GM12865 (cell line): Measurements from ENCODE around the gene TPCN1.

Experiments used
- DNase-seq: peaks from one replicate; pipeline ENCODE4 v3.0.0; 2010; ENCODE audit warnings: low read depth
- H3K4me3 ChIP-seq: 2 replicates; pipeline ENCODE4 v1.5.1; 2011; ENCODE audit warnings: mild to moderate bottlenecking, low read depth, low read length, control low read depth
- TF ChIP-seq, protein P1 (sequence below): IDR thresholded peaks from 2 replicates; pipeline ENCODE4 v1.5.1; 2011; ENCODE audit warnings: low read length, control low read depth, low read depth, inconsistent platforms; ENCODE audit not compliant: insufficient read depth; ENCODE audit errors: missing control alignments

The TPCN1 gene

DNA sequence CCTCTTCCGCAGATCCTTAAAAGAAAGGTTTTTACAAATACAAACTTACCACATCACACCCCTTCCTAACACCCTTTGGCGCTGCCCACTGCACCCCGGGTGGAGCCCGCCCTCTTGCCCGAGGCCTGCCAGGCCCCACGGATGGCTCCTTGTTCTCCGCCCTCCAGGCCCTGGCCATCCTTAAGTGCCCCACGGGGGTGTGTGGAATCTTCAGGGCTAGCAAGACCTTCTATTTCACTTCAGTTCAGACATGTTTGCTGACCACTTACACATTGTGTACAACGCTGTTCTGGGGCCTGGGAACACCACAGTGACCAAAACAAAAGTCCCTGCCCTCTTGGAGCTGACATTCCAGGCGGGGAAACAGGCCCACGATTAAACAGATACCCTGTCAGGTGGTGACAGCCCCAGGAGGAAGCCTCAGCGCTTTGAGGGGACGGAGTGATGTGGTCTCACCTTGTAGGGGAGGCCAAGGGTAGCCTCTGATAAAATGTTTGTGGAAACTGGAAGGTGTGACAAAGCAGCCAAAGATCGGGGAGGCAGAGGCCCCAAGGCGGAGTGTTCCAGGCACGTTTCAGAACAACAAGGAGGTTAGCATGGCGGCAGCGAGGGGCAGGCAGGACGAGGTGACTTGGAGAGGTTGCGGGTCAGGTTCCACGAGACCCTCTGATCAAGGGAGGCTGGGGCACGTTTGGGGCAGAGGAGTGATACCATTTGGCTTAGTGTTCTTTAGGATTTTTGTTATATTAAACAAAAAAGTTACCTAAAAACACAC is 27.0 kb downstream of the TPCN1 start:
- no peak for DNase-seq
- H3K4me3 ChIP-seq: no peak overlapping the region
- TF ChIP-seq, protein P1, sequence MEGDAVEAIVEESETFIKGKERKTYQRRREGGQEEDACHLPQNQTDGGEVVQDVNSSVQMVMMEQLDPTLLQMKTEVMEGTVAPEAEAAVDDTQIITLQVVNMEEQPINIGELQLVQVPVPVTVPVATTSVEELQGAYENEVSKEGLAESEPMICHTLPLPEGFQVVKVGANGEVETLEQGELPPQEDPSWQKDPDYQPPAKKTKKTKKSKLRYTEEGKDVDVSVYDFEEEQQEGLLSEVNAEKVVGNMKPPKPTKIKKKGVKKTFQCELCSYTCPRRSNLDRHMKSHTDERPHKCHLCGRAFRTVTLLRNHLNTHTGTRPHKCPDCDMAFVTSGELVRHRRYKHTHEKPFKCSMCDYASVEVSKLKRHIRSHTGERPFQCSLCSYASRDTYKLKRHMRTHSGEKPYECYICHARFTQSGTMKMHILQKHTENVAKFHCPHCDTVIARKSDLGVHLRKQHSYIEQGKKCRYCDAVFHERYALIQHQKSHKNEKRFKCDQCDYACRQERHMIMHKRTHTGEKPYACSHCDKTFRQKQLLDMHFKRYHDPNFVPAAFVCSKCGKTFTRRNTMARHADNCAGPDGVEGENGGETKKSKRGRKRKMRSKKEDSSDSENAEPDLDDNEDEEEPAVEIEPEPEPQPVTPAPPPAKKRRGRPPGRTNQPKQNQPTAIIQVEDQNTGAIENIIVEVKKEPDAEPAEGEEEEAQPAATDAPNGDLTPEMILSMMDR: no peak

DNA sequence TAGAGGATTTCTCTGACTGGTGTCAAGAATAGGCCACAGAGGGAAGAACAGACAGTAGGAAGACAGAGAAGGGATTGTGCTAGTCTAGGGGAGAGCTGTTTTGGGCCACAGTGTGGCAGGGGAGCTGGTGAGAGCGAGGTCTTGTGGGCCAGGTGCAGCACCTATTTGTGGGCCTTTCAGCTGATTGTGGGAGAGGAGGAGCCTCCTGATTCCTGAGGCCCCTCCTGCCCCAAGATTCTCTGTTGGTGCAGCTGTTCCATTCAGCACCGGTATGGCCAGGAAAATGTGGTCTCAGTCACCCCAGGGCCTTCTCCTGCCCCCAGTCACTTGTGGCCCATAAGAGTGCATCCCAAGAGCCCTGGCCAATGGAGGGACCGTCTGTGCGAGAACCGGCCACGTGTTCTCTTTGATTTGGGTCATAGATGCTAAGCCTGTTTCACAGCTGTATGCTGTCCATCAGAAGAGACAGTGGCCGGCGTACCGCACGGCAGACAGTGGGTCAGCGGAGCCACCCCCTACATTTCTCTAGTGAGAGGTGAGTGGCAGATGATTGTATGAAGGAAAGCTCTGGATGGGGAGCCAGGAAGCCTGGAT is 27.7 kb downstream of the TPCN1 start:
- no peak for DNase-seq
- H3K4me3 ChIP-seq: no peak overlapping the region
- TF ChIP-seq, protein P1: no peak

DNA sequence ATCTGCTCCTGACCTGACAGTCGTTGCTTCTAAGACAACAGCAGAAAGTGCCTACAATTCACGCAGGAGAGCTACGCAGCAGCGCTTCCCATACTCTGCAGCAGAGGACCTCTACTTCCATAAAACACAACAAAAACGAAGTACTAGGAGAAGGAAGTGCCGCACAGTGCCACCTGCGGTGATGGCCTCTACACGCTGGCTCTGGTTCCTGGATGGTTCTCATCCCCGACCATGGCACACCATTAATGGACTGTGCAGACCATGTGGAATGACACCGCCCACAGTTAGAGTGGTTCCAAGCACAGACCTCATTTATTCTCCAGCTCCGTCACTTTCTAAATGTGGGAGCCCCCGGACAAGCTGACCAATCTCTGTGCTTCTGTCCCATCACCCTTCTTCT is 28.3 kb downstream of the TPCN1 start:
- TF ChIP-seq, protein P1: no peak
- DNase-seq: no peak
- H3K4me3 ChIP-seq: no peak overlapping the region

DNA sequence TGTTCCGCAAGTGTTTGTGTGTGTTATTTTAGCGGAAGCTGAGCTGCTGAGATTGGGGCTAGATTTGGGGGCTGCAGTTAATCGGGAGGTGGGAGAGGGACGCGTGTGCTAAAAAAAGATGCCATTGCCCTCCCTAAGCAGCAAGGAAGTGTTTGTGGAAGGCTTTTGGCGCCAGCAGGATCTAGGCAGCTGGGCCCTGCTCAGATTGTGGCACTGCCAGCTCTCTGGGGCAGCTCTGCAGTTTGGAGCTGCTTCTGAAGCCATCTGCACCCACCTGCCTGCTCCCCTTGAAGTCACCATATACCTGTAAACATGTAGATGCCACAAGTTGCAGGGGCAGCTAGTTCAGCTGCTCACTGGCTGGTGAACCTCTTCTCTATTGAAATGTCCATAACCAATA is 28.8 kb downstream of the TPCN1 start:
- no peak for DNase-seq
- TF ChIP-seq, protein P1: no peak
- no peak overlapping the region for H3K4me3 ChIP-seq

DNA sequence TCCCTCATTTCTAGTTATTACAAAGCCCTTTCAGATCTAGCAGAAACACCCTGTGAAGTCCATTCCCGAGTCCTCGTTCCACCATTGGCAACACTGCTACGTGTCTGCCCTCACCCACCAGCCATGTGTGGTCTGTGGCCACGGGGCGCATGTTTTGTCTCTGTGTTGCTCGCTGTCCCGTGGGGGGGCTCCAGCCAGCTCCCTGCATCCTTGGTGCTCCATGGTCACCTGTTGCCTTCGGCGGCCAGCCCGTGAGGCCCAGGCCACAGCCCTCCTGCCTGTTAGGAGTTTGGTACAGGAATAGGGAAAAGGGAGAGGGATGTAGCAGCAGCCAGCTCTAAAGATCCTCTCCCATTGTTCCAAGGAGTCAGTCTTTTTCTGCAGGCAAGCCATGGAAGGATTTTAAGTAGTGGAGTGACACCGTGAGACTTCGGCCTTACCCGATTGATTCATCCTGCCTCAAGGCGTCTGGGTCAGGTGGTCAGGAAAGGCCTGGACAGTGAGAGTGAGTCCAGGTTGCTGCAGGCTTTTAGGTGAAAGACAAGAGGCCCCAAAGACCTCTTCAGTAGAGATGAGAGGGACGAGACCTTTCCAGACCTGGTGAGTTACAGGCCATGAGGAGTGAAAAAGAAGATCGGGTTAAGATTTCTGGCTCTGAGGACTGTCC is 30.3 kb downstream of the TPCN1 start:
- H3K4me3 ChIP-seq: no peak overlapping the region
- TF ChIP-seq, protein P1: no peak
- no peak for DNase-seq

DNA sequence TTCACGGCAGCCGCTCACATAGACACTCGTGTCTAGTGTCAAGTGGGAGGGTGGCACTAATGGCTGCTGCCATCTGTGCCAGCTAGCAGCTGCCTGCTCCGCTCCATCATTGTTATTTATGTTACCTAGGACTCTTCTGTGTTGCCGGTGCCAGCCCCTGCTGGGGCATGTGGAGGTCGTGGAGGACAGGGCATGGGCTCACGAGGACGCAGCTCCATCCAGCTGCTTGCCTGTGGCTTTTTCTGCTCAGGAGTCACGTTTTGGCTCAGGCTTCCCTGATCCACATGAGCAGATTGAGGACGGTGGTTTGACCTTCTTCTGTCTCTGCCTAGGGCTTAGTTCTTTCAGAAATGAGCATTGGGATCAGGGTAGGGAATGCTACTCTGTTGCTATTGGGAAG is 31.2 kb downstream of the TPCN1 start:
- DNase-seq: no peak
- TF ChIP-seq, protein P1: no peak
- H3K4me3 ChIP-seq: no peak overlapping the region
